LNCAP (cell line): Measurements from ENCODE around the gene PCK2.

Source experiments
- TF ChIP-seq, protein P1 (sequence below): fragments of 450-650 bp; IDR thresholded peaks from 2 replicates; pipeline ENCODE4 v1.5.1; 2017; ENCODE audit warnings: mild to moderate bottlenecking

The PCK2 gene

DNA sequence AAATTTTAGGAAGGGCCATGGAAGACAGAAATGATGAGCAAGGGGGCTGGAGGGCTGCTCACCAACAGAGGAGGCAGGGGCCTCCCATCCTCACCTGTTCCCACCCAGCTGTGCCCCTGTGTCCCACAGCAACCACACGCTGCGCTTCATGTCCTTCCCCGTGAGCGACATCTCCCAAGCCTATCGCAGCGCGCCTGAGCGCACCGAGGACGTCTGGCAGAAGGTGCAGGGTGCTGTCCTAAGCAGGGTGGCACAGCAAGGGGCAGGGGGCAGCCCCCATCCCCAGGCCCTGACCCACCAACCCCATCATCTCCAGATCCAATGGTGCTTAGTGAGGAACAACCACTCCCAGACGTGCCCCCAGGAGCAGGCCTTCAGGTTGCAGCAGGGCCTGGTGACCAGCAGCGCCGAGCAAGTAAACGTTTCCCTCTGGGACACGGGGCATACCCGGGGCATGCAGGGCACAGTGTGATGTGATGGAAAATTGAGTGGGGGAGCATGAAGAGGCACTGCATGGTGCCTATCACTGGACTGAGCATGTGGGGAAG, 34.2 kb upstream of the PCK2 start:
- TF ChIP-seq, protein P1, sequence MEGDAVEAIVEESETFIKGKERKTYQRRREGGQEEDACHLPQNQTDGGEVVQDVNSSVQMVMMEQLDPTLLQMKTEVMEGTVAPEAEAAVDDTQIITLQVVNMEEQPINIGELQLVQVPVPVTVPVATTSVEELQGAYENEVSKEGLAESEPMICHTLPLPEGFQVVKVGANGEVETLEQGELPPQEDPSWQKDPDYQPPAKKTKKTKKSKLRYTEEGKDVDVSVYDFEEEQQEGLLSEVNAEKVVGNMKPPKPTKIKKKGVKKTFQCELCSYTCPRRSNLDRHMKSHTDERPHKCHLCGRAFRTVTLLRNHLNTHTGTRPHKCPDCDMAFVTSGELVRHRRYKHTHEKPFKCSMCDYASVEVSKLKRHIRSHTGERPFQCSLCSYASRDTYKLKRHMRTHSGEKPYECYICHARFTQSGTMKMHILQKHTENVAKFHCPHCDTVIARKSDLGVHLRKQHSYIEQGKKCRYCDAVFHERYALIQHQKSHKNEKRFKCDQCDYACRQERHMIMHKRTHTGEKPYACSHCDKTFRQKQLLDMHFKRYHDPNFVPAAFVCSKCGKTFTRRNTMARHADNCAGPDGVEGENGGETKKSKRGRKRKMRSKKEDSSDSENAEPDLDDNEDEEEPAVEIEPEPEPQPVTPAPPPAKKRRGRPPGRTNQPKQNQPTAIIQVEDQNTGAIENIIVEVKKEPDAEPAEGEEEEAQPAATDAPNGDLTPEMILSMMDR: no peak

DNA sequence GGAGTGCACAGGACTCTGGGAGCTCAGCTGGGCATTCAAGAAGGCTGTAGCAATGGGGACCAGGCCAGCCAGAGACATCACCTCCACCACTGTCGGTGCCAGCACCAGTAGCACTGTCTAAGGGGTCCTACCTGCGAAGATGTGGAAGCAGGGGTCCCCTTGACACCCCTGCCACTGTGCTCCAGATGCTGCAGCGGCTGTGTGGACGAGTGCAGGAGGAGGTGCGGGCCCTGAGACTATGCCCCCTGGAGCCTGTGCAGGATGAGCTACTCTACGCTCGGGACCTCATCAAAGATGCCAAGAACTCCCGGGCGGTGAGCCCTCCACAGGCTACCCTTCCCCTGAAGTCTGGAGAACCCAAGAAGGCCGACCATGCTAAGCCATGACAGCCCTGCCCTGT, 33.7 kb upstream of the PCK2 start:
- TF ChIP-seq, protein P1: no peak

DNA sequence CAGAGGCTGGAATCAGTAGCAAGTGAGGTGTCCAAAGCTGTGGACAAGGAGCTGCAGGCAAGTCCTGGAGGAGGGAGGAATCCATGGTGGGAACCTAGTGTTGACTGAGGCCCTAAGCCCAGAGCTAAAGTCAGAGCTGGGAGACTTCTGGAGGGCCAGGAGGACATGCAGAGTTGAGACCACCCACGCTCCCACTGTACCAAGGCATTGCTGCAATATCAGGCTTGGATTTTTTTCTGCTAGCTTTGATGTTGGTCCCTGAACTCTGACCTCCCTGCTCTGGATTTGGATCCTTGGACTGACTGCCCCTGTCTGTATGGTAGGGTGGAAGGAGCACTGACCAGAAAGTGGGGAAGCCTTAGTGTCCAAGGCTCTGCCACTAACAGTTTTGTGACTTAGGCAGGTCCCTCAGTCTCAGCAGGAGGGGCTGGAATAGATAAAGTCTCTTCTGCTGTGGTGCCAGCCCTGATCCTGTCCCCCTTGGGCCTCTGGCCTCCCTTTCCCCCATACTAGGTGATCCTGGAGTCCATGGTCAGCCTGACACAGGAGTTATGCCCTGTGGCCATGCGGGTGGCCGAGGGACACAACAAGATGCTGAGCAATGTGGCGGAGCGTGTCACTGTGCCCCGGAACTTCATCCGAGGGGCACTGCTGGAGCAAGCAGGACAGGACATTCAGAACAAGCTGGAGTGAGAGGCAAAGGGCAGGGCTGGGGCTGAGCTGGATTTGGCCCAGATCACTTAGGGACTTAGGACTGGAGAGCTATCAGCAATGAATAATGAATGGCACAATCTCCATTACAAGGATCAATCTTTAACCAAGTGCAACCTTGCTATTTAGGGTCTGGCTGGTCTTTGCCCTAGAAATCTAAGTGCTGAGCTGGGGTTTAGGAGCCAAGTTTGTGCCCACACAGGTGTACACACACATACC, 32.9 kb upstream of the PCK2 start:
- TF ChIP-seq, protein P1: no peak

GRCh38 chr14:24062216-24062980, 31.7 kb upstream of the PCK2 start:
- TF ChIP-seq, protein P1: no peak

DNA sequence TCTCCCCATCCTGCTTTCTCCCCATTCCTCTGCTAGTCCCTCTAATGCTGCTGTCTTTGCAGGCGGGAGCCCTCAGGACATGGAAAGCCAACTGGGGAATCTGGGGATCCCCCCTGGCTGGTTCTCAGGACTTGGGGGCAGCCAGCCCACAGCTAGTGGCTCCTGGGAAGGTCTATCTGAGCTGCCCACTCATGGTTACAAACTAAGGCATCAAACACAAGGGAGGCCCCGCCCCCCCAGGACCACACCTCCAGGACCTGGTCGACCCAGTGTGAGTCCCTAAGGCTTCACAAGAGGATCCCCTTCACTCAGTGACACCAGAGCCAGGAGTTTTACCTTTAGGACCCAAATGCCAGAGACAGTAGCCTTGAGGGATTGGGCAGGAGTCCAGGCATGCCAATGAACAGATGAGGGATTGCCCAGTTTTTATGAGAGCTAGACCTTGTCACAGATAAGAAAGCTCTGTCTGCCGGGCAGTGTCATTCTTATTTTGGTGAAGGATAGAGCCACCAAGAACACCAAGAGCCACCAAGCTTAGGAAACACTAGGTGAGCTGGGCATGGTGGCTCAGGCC, 30.8 kb upstream of the PCK2 start:
- TF ChIP-seq, protein P1: no peak

- TF ChIP-seq, protein P1: no peak
Observed at GRCh38 chr14:24064091-24064795, 29.9 kb upstream of the PCK2 start.

GRCh38 chr14:24064856-24065255, 29.3 kb upstream of the PCK2 start:
- TF ChIP-seq, protein P1: no peak
